ENCODE data around the gene RNF222.

Gene RNF222

DNA sequence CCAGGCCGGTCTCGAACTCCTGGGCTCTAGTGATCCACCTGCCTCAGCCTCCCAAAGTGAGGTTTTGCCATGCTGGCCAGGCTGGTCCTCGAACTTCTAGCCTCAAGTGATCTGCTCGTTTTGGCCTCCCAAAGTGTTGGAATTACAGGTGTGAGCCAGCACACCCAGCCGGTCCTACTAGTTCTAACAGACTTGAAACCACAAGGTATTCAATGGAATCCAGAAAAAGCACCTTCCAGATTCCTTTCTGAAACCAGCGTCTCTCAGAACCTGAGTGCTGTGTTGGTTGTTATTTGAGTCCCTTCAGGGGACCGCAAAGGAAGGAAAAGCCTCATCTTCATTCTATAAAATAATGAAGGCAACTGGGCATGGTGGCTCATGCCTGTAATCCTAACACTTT is 25.2 kb downstream of the RNF222 start:
- Histone ChIP-seq H3K36me3 (ENCODE audit: control insufficient read depth in 1 of 2, insufficient read depth in 2 of 2, low read length in 2 of 2) (peaks cover 4 to 21% of the 10 kb centered on the region in 2 donors), H3K9me3 (ENCODE audit: control insufficient read depth in 1 of 2, low read length in 2 of 2) (no peaks in the 10 kb centered on the region), H3K9ac (ENCODE audit: low read depth in 1 of 2, low read length in 2 of 2) (no peak overlapping the region), H3K4me3 (ENCODE audit: low read depth in 1 of 2, low read length in 2 of 2) (no peak overlapping the region), H3K27ac (ENCODE audit: low read depth, low read length) (no peak overlapping the region), H3K27me3 (ENCODE audit: control insufficient read depth in 1 of 2, insufficient read depth in 2 of 2, low read length in 2 of 2) (no peaks in the 10 kb centered on the region), H3K4me1 (ENCODE audit: control insufficient read depth in 1 of 2, insufficient read depth in 2 of 2, low read length in 2 of 2) (peaks cover 4 to 15% of the 10 kb centered on the region in 2 donors)

DNA sequence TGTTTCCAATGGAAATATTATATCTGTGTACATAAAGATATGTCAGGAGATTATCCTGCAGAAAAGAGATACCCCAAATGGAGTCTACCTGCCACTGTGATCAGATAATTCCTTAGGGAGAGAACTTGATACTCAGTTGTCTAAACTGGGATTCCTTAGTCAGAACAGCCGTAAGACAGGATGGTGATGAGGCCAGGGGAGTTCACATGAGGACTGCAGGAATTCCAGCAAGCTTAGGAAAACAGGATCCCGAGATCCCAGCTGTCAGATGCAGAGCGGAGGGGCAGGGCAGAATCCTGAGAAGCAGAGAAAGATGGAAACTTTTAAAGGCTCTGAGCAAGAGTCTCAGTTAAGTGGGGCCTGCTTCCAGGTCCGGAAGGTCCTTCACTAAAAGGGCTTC is 25.8 kb downstream of the RNF222 start:
- Histone ChIP-seq H3K4me3 (ENCODE audit: low read depth in 1 of 2, low read length in 2 of 2) (no peak overlapping the region), H3K36me3 (ENCODE audit: control insufficient read depth in 1 of 2, insufficient read depth in 2 of 2, low read length in 2 of 2) (peaks cover 4 to 19% of the 10 kb centered on the region in 2 donors), H3K9ac (ENCODE audit: low read depth in 1 of 2, low read length in 2 of 2) (no peak overlapping the region), H3K27ac (ENCODE audit: low read depth, low read length) (no peak overlapping the region), H3K4me1 (ENCODE audit: control insufficient read depth in 1 of 2, insufficient read depth in 2 of 2, low read length in 2 of 2) (peaks cover 2 to 12% of the 10 kb centered on the region in 2 donors), H3K27me3 (ENCODE audit: control insufficient read depth in 1 of 2, insufficient read depth in 2 of 2, low read length in 2 of 2) (no peaks in the 10 kb centered on the region), H3K9me3 (ENCODE audit: control insufficient read depth in 1 of 2, low read length in 2 of 2) (no peaks in the 10 kb centered on the region)

GRCh38 chr17:8369944-8370343 is 27.7 kb downstream of the RNF222 start:
- no peaks in the 10 kb centered on the region for H3K9me3 ChIP-seq (ENCODE audit: control insufficient read depth in 1 of 2, low read length in 2 of 2)
- H3K27me3 ChIP-seq (ENCODE audit: control insufficient read depth in 1 of 2, insufficient read depth in 2 of 2, low read length in 2 of 2): no peaks in the 10 kb centered on the region
- H3K27ac ChIP-seq (ENCODE audit: low read depth, low read length): no peak overlapping the region
- H3K4me3 ChIP-seq (ENCODE audit: low read depth in 1 of 2, low read length in 2 of 2): no peak overlapping the region
- H3K36me3 ChIP-seq (ENCODE audit: control insufficient read depth in 1 of 2, insufficient read depth in 2 of 2, low read length in 2 of 2): peaks cover 4 to 19% of the 10 kb centered on the region in 2 donors
- no peak overlapping the region for H3K9ac ChIP-seq (ENCODE audit: low read depth in 1 of 2, low read length in 2 of 2)
- no peaks in the 10 kb centered on the region for H3K4me1 ChIP-seq (ENCODE audit: control insufficient read depth in 1 of 2, insufficient read depth in 2 of 2, low read length in 2 of 2)

GRCh38 chr17:8368193-8368592 is 29.4 kb downstream of the RNF222 start:
- H3K36me3 ChIP-seq (ENCODE audit: control insufficient read depth in 1 of 2, insufficient read depth in 2 of 2, low read length in 2 of 2): peaks cover 4 to 19% of the 10 kb centered on the region in 2 donors
- H3K9ac ChIP-seq (ENCODE audit: low read depth in 1 of 2, low read length in 2 of 2): no peak overlapping the region
- H3K9me3 ChIP-seq (ENCODE audit: control insufficient read depth in 1 of 2, low read length in 2 of 2): no peaks in the 10 kb centered on the region
- H3K4me3 ChIP-seq (ENCODE audit: low read depth in 1 of 2, low read length in 2 of 2): no peak overlapping the region
- no peaks in the 10 kb centered on the region for H3K4me1 ChIP-seq (ENCODE audit: control insufficient read depth in 1 of 2, insufficient read depth in 2 of 2, low read length in 2 of 2)
- H3K27me3 ChIP-seq (ENCODE audit: control insufficient read depth in 1 of 2, insufficient read depth in 2 of 2, low read length in 2 of 2): no peaks in the 10 kb centered on the region
- no peak overlapping the region for H3K27ac ChIP-seq (ENCODE audit: low read depth, low read length)

GRCh38 chr17:8366231-8366630 is 31.4 kb downstream of the RNF222 start:
- H3K27ac ChIP-seq (ENCODE audit: low read depth, low read length): no peak overlapping the region
- peaks cover 4 to 15% of the 10 kb centered on the region in 2 donors for H3K36me3 ChIP-seq (ENCODE audit: control insufficient read depth in 1 of 2, insufficient read depth in 2 of 2, low read length in 2 of 2)
- no peak overlapping the region for H3K9ac ChIP-seq (ENCODE audit: low read depth in 1 of 2, low read length in 2 of 2)

DNA sequence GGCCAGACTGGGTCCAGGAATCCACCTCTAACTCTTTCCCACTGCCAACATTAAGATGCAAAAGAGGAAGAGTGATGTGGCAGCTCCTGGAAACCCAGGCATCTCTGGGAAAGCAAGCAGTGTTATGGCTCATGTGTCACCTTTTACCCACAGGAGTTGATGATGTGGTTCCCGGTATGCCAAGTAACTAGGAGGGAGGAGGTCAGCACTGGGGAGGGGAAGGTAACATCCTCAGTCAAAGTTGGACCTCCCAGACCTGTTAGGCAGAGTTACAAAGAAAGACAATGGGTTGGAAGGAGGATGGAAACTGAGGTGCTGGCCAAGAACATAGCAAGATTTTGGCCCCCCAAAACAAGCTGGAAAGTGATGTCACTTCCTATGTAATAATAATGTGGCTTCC is 32.5 kb downstream of the RNF222 start:
- H3K27ac ChIP-seq (ENCODE audit: low read depth, low read length): no peak overlapping the region

More at GRCh38 chr17:8366231-8366630, 31.4 kb downstream of the RNF222 start:
- Histone ChIP-seq H3K9me3 (ENCODE audit: control insufficient read depth in 1 of 2, low read length in 2 of 2) (no peaks in the 10 kb centered on the region), H3K4me1 (ENCODE audit: control insufficient read depth in 1 of 2, insufficient read depth in 2 of 2, low read length in 2 of 2) (peaks cover 0 to 9% of the 10 kb centered on the region in 2 donors), H3K27me3 (ENCODE audit: control insufficient read depth in 1 of 2, insufficient read depth in 2 of 2, low read length in 2 of 2) (no peaks in the 10 kb centered on the region), H3K4me3 (ENCODE audit: low read depth in 1 of 2, low read length in 2 of 2) (no peak overlapping the region)

DNA sequence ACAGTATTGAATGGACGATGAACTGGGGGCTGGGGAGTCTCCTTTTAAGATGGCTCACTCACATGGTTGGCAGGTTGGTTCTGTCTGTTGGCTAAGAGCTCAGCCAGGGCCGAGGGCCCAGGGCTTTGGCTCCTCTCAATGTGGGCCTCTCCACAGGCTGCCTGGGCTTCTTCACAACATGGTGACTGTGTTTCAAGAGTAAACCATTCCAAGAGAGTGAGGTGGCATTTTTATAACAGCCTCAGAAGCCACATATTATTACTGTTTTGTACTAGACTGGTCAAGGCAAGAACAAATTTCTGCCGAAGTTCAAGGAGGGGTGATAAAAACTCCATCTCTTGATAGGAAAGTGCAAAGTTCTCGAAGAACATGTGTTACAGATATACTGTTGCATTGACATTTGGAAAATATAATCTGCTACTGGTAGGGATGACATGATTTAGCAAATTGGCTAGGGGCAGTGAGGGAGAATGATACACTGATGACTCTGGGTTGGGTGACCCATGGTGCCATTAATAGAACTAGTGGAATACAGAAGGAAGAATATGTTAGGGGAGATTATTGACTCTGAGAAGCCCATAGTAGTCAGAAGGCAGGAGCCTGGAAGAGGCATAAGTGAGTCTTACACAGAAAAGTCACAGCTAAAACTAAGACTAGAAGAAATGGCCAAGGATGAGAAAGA is 34.8 kb downstream of the RNF222 start:
- H3K36me3 ChIP-seq (ENCODE audit: control insufficient read depth in 1 of 2, insufficient read depth in 2 of 2, low read length in 2 of 2): no peaks in the 10 kb centered on the region
- no peaks in the 10 kb centered on the region for H3K9me3 ChIP-seq (ENCODE audit: control insufficient read depth in 1 of 2, low read length in 2 of 2)
- H3K27me3 ChIP-seq (ENCODE audit: control insufficient read depth in 1 of 2, insufficient read depth in 2 of 2, low read length in 2 of 2): no peaks in the 10 kb centered on the region
- no peak overlapping the region for H3K9ac ChIP-seq (ENCODE audit: low read depth in 1 of 2, low read length in 2 of 2)
- no peak overlapping the region for H3K4me3 ChIP-seq (ENCODE audit: low read depth in 1 of 2, low read length in 2 of 2)
- peaks cover 0 to 9% of the 10 kb centered on the region in 2 donors for H3K4me1 ChIP-seq (ENCODE audit: control insufficient read depth in 1 of 2, insufficient read depth in 2 of 2, low read length in 2 of 2)
- H3K27ac ChIP-seq (ENCODE audit: low read depth, low read length): no peak overlapping the region

More for the DNA sequence above, 32.5 kb downstream of the RNF222 start:
- H3K4me3 ChIP-seq (ENCODE audit: low read depth in 1 of 2, low read length in 2 of 2): no peak overlapping the region
- H3K9ac ChIP-seq (ENCODE audit: low read depth in 1 of 2, low read length in 2 of 2): no peak overlapping the region
- H3K9me3 ChIP-seq (ENCODE audit: control insufficient read depth in 1 of 2, low read length in 2 of 2): no peaks in the 10 kb centered on the region
- peaks cover 0 to 9% of the 10 kb centered on the region in 2 donors for H3K4me1 ChIP-seq (ENCODE audit: control insufficient read depth in 1 of 2, insufficient read depth in 2 of 2, low read length in 2 of 2)
- no peaks in the 10 kb centered on the region for H3K27me3 ChIP-seq (ENCODE audit: control insufficient read depth in 1 of 2, insufficient read depth in 2 of 2, low read length in 2 of 2)
- H3K36me3 ChIP-seq (ENCODE audit: control insufficient read depth in 1 of 2, insufficient read depth in 2 of 2, low read length in 2 of 2): peaks cover 4 to 13% of the 10 kb centered on the region in 2 donors

GRCh38 chr17:8360751-8361150 is 36.9 kb downstream of the RNF222 start:
- Histone ChIP-seq H3K4me1 (ENCODE audit: control insufficient read depth in 1 of 2, insufficient read depth in 2 of 2, low read length in 2 of 2) (peaks cover 0 to 9% of the 10 kb centered on the region in 2 donors), H3K9me3 (ENCODE audit: control insufficient read depth in 1 of 2, low read length in 2 of 2) (no peaks in the 10 kb centered on the region), H3K9ac (ENCODE audit: low read depth in 1 of 2, low read length in 2 of 2) (no peak overlapping the region), H3K27ac (ENCODE audit: low read depth, low read length) (no peak overlapping the region), H3K36me3 (ENCODE audit: control insufficient read depth in 1 of 2, insufficient read depth in 2 of 2, low read length in 2 of 2) (no peaks in the 10 kb centered on the region), H3K27me3 (ENCODE audit: control insufficient read depth in 1 of 2, insufficient read depth in 2 of 2, low read length in 2 of 2) (no peaks in the 10 kb centered on the region), H3K4me3 (ENCODE audit: low read depth in 1 of 2, low read length in 2 of 2) (no peak overlapping the region)

GRCh38 chr17:8360260-8360659 is 37.4 kb downstream of the RNF222 start:
- Histone ChIP-seq H3K27ac (ENCODE audit: low read depth, low read length) (no peak overlapping the region), H3K36me3 (ENCODE audit: control insufficient read depth in 1 of 2, insufficient read depth in 2 of 2, low read length in 2 of 2) (no peaks in the 10 kb centered on the region), H3K9ac (ENCODE audit: low read depth in 1 of 2, low read length in 2 of 2) (no peak overlapping the region), H3K4me3 (ENCODE audit: low read depth in 1 of 2, low read length in 2 of 2) (no peak overlapping the region), H3K9me3 (ENCODE audit: control insufficient read depth in 1 of 2, low read length in 2 of 2) (no peaks in the 10 kb centered on the region), H3K4me1 (ENCODE audit: control insufficient read depth in 1 of 2, insufficient read depth in 2 of 2, low read length in 2 of 2) (peaks cover 0 to 9% of the 10 kb centered on the region in 2 donors), H3K27me3 (ENCODE audit: control insufficient read depth in 1 of 2, insufficient read depth in 2 of 2, low read length in 2 of 2) (no peaks in the 10 kb centered on the region)

- Histone ChIP-seq H3K4me3 (ENCODE audit: low read depth in 1 of 2, low read length in 2 of 2) (no peak overlapping the region), H3K36me3 (ENCODE audit: control insufficient read depth in 1 of 2, insufficient read depth in 2 of 2, low read length in 2 of 2) (no peaks in the 10 kb centered on the region), H3K27me3 (ENCODE audit: control insufficient read depth in 1 of 2, insufficient read depth in 2 of 2, low read length in 2 of 2) (no peaks in the 10 kb centered on the region), H3K27ac (ENCODE audit: low read depth, low read length) (no peak overlapping the region), H3K9ac (ENCODE audit: low read depth in 1 of 2, low read length in 2 of 2) (no peak overlapping the region), H3K4me1 (ENCODE audit: control insufficient read depth in 1 of 2, insufficient read depth in 2 of 2, low read length in 2 of 2) (peaks cover 0 to 9% of the 10 kb centered on the region in 2 donors), H3K9me3 (ENCODE audit: control insufficient read depth in 1 of 2, low read length in 2 of 2) (no peaks in the 10 kb centered on the region)
Measured at GRCh38 chr17:8359769-8360168, 37.9 kb downstream of the RNF222 start.

All from duodenal mucosa (tissue), 2 donors.